T-helper 9 cell (primary cell): ENCODE results near the gene DLX5.

Experiments
- DNase-seq: peaks from one replicate; pipeline ENCODE4 v3.0.0-alpha.2; 2020

The DLX5 gene

GRCh38 chr7:96989859-96990317 is 34.7 kb downstream of the DLX5 start:
- no peak for DNase-seq

GRCh38 chr7:96989241-96989858 is 35.3 kb downstream of the DLX5 start:
- no peak for DNase-seq

GRCh38 chr7:96987719-96988118 is 36.9 kb downstream of the DLX5 start:
- DNase-seq, result no peak

DNA sequence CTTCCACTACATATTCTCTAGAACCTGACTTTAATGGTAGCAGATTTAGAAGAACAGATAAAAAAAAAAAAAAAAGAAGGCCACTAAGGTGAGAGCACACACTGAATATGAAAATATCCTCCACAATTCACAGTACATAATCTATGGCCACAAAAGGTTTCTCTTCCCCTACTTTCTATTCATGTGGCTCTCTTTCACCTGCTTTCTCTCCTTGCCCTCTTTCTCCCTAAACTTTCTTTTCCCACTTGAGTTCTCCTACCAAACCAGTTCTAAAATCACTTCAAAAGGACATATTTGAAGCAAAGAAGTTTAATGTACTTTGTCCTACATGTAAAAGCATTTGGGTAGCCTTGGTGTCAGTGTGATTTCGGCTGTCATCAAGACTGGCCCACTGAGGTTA is 37.7 kb downstream of the DLX5 start:
- no peak for DNase-seq

- no peak for DNase-seq
Observed at GRCh38 chr7:96985992-96986391, 38.6 kb downstream of the DLX5 start.

GRCh38 chr7:96982586-96982985 is 42.0 kb downstream of the DLX5 start:
- no peak for DNase-seq

GRCh38 chr7:96979551-96980276 is 44.9 kb downstream of the DLX5 start:
- no peak for DNase-seq

DNA sequence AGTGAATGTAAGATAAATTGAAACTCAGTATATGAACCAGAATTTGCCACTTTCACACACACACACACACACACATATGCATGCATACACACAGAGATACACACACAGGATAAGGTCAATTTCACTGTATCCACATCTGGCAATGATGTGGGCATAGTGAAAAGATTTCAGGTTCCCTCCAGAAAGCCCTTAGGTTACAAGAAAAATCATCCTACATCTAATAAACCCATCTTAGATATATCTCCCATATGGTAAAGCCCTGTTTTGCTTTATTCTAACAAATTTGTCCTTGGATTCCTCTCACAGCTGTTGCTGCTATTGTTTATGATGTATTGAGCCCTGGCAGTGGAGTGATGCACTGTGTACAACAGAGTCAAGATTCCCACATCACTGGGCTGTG is 47.2 kb downstream of the DLX5 start:
- DNase-seq, result no peak

DNA sequence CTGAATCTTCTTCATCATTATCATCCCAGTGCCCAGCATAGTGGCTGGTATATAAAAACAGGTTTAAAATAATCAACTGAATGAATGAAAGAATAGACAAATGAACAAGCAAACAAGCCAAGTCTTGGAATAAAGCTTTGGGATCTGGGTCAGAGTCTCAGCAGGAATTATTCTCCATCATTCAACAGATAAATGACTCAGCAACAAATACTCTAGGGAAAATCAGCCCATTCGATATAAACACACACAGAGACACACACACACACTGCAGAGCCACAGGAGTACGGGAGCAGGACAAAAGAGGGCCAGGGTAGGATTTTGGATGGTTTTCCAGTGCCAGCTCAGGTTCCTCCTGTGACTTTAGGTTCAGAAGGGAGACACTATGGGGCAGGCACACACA is 48.5 kb downstream of the DLX5 start:
- DNase-seq, result no peak

GRCh38 chr7:96973986-96974385 is 50.6 kb downstream of the DLX5 start:
- DNase-seq, result no peak

- no peak for DNase-seq
Observed at GRCh38 chr7:96970739-96971138, 53.9 kb downstream of the DLX5 start.
